ENCODE results near the gene VAC14. TPM values are rescaled to one million over a fixed set of nuclear protein-coding genes. Genes with fewer than 3 reads are reported as not detected.

Gene VAC14
- total RNA-seq, 1 donor from 2014 or later: 16.1 TPM

DNA sequence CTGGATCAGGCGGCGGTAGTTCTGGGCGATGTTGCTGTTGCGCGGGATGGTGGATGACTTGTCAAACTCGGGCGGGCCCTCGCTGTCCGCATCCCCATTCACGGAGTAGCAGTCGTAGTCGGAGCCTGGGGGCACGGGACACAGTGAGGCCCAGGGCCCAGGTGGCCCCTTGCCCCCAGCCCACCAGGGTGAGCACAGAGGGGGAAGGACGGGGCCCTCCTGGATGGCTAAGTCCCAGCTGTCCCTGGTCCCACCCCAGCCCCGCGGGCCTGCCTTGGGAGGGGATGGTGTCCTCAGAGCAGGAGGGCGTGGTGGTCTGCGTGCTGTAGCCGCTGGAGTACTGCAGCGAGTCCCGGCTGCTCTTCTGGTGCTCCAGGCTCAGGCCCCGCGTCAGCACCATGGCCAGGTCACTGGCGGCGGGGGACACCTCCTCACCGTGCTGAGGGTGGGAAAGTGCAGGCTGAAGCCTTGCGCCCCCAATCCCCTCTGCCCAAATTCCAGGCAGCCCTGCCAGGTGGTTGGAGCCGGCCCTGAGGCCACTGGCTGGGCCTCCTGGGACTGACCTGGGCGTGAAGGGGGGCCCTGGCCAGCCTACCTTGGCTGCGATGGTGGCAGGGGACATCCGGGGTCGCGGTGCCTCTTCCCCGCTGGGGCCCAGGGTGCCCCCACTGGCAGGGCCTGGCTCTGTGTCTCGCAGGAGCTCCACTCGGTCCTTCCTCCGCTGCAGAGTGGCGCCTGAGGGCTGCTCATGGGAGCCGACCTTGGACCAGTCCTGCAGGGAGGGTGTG lies 136.4 kb downstream of the VAC14 start:
- H3K27ac Mint-ChIP-seq: no peak overlapping the region

DNA sequence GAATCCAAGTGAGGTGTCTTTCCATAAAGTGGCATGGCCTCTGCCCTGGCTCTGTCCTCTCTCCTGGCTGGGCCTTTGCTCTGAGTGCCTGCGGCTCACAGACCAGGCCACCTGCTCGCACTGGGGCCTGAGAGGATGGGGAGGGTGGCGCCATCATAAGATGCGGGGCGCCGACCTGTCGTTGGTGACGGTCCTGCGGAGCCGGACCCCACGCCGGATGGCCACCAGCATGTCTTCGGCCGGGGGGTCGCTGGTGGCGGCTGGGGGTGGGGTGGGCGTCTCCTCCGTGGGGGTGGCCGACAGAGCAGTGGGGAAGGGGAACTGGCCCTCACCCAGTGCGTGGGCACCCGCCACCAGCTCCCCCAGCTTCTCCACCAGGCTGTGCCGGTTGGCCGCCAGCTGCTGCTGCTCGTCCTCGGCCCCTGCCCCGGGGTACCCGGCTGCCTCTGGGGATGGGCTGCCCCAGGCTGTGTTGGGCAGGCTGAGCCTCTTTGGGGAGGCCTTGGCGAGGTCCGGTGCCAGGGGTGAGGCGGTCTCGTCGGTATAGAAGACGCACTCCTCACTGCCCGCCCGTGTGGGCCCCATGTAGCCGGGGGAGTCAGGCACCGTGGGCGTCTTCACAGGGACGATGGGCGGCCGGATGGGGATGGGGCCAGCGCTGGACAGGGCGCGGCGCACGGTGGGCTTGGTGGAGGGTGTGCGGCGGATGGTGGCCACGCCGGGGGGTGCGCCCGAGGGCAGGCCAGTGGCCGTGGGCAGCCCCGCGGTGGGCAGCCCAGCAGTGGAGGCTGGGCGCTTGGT lies 137.2 kb downstream of the VAC14 start:
- Histone ChIP-seq H3K4me3 (no peak overlapping the region), H2AFZ (replicated peaks) (no peak overlapping the region), H3F3A (ENCODE audit: low read depth) (no peaks in the 10 kb centered on the region), H3K36me3 (peaks cover 2% of the 10 kb centered on the region), H3K9ac (no peak overlapping the region), H3K27me3 (no peaks in the 10 kb centered on the region), H4K20me1 (ENCODE audit: low read depth) (no peaks in the 10 kb centered on the region), H3K4me2 (no peak overlapping the region), H3K79me2 (ENCODE audit: low read depth) (no peaks in the 10 kb centered on the region), H3K27ac (no peak overlapping the region), H3K9me3 (ENCODE audit: low read depth) (no peaks in the 10 kb centered on the region), H3K4me1 (no peaks in the 10 kb centered on the region)
- Mint-ChIP-seq H3K36me3 (peaks cover 26% of the 10 kb centered on the region), H3K4me3 (no peak overlapping the region), H3K4me1 (no peaks in the 10 kb centered on the region), H3K27ac (no peak overlapping the region), H3K27me3 (ENCODE audit: insufficient read depth, low read depth) (peaks cover 13% of the 10 kb centered on the region), H3K9me3 (peaks cover 6% of the 10 kb centered on the region)
- TF ChIP-seq EZH2phosphoT487 (IDR thresholded peaks at IDR 0.05): no peak
- TF ChIP-seq, protein P1, sequence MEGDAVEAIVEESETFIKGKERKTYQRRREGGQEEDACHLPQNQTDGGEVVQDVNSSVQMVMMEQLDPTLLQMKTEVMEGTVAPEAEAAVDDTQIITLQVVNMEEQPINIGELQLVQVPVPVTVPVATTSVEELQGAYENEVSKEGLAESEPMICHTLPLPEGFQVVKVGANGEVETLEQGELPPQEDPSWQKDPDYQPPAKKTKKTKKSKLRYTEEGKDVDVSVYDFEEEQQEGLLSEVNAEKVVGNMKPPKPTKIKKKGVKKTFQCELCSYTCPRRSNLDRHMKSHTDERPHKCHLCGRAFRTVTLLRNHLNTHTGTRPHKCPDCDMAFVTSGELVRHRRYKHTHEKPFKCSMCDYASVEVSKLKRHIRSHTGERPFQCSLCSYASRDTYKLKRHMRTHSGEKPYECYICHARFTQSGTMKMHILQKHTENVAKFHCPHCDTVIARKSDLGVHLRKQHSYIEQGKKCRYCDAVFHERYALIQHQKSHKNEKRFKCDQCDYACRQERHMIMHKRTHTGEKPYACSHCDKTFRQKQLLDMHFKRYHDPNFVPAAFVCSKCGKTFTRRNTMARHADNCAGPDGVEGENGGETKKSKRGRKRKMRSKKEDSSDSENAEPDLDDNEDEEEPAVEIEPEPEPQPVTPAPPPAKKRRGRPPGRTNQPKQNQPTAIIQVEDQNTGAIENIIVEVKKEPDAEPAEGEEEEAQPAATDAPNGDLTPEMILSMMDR (IDR thresholded peaks at IDR 0.05): no peak
- no peak for TF ChIP-seq EZH2 (IDR thresholded peaks at IDR 0.05)
- no peak for DNase-seq (ENCODE audit: low spot score)

More for the DNA sequence above, 136.4 kb downstream of the VAC14 start:
- no peak overlapping the region for H2AFZ ChIP-seq (replicated peaks)
- no peaks in the 10 kb centered on the region for H3F3A ChIP-seq (ENCODE audit: low read depth)
- H3K9ac ChIP-seq: no peak overlapping the region
- DNase-seq (ENCODE audit: low spot score): no peak
- H3K79me2 ChIP-seq (ENCODE audit: low read depth): no peaks in the 10 kb centered on the region
- Mint-ChIP-seq H3K27me3 (ENCODE audit: insufficient read depth, low read depth) (peaks cover 9% of the 10 kb centered on the region), H3K4me3 (no peak overlapping the region), H3K4me1 (no peaks in the 10 kb centered on the region), H3K36me3 (peaks cover 33% of the 10 kb centered on the region), H3K9me3 (peaks cover 13% of the 10 kb centered on the region)
- H3K9me3 ChIP-seq (ENCODE audit: low read depth): peaks cover 4% of the 10 kb centered on the region
- H3K36me3 ChIP-seq: peaks cover 8% of the 10 kb centered on the region
- H3K27me3 ChIP-seq: no peaks in the 10 kb centered on the region
- TF ChIP-seq EZH2 (IDR thresholded peaks at IDR 0.05): no peak
- TF ChIP-seq EZH2phosphoT487 (IDR thresholded peaks at IDR 0.05): no peak
- TF ChIP-seq, protein P1 (IDR thresholded peaks at IDR 0.05): no peak
- H3K4me2 ChIP-seq: no peak overlapping the region
- H3K4me3 ChIP-seq: no peak overlapping the region
- H3K4me1 ChIP-seq: no peaks in the 10 kb centered on the region
- no peaks in the 10 kb centered on the region for H4K20me1 ChIP-seq (ENCODE audit: low read depth)
- no peak overlapping the region for H3K27ac ChIP-seq

DNA sequence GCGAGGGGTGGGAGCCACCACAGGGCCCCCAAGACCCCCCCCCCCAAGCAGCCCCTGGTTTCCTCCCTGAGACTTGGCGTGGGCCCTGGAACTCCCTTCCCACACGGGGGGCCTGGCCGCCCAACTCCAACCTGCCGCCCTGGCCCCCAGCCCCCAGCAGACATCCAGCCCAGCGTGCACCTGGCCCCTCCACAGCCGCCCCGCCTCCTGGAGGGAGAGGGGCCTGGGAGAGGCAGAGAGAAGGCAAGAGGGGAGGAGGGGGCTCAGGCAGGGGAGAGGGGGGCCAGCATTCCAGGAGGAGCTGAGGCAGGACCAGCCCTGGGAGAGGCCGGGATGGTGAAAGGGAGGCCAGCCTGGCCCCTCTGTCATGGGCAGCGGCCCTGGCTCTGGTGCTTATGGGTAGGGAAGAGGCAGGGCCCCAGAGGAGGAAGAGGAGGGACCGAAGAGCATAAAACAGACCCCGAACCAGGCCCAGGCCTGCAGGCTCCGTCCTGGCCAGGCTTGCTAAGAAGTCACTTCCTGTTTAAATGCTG lies 137.9 kb downstream of the VAC14 start:
- H3K36me3 Mint-ChIP-seq: peaks cover 20% of the 10 kb centered on the region
- peaks cover 2% of the 10 kb centered on the region for H3K9me3 Mint-ChIP-seq
- no peaks in the 10 kb centered on the region for H3K4me1 Mint-ChIP-seq

More for the DNA sequence above, 137.9 kb downstream of the VAC14 start:
- Histone ChIP-seq H2AFZ (replicated peaks) (no peak overlapping the region), H3K27me3 (no peaks in the 10 kb centered on the region), H3K9ac (no peak overlapping the region), H3K9me3 (ENCODE audit: low read depth) (no peaks in the 10 kb centered on the region), H3K4me3 (no peak overlapping the region), H3F3A (ENCODE audit: low read depth) (no peaks in the 10 kb centered on the region), H4K20me1 (ENCODE audit: low read depth) (no peaks in the 10 kb centered on the region), H3K27ac (no peak overlapping the region), H3K4me1 (no peaks in the 10 kb centered on the region), H3K79me2 (ENCODE audit: low read depth) (no peaks in the 10 kb centered on the region), H3K4me2 (no peak overlapping the region), H3K36me3 (no peaks in the 10 kb centered on the region)
- H3K4me3 Mint-ChIP-seq: no peak overlapping the region
- peaks cover 13% of the 10 kb centered on the region for H3K27me3 Mint-ChIP-seq (ENCODE audit: insufficient read depth, low read depth)
- no peak for DNase-seq (ENCODE audit: low spot score)
- TF ChIP-seq, protein P1 (IDR thresholded peaks at IDR 0.05): no peak
- no peak overlapping the region for H3K27ac Mint-ChIP-seq
